C4-2B (cell line): Measurements from ENCODE around the gene HOXB8.

ENCODE experiments used
- CTCF ChIP-seq: fragments of 450-650 bp; conservative IDR thresholded peaks from 2 replicates; pipeline ENCODE4 v1.5.1; 2017; ENCODE audit warnings: mild to moderate bottlenecking
- ZFX ChIP-seq: fragments of 450-650 bp; IDR thresholded peaks from 2 replicates; pipeline ENCODE4 v1.6.1; 2017

DNA sequence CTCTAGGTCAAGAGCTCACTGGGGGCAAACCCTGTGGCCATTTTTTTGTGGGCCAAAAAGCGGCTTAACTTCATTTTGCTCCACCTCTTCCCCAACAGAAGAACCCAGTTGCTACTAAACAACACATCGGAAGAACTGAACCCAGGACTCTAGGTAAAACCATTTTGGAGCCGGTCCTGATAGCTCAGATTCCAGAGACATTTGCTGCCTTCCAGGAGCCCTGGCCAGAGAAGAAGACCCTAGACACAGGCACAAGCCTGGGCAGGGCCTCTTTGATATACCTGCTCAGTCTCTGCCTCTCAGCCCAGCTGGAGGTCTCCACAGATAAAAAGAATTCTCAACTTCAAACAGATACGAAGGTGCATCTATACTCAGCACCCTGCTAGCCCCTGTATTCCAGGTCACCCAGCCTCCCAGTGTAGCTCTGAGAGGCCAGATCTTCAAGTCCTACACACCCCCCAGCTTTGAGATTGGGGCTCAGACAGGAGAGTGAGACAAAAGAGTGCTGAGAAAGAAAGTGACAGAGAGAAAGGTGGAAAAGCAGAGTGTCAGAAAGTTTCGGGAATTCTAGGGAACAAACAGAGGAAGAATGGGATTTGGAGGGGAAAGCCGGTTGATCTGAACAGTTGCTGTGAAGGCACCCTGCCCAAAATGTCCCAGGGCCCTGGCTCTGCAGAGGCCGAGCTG lies 17.6 kb upstream of the HOXB8 start:
- TF ChIP-seq CTCF (no peak), ZFX (no peak)
